Cardiac muscle cell (in vitro differentiated cells and primary cell): Measurements from ENCODE around the gene FAM120B. TPM values are rescaled to one million over a fixed set of nuclear protein-coding genes. Genes with fewer than 3 reads are reported as not detected.

Experiments used
- DNase-seq, 2 donors: peaks; one replicate each; pipeline versions ENCODE4 v3.0.0 to v3.0.0-alpha.2; 2010 to 2017; ENCODE audit warnings: low read depth in 1 of 2, low spot score in 1 of 2
- H3K27ac ChIP-seq: fragments of 200-600 bp; sonication (generic); 2 replicates; pipeline ENCODE4 v1.5.1; 2016
- H3K27me3 ChIP-seq: fragments of 200-600 bp; sonication (generic); 2 replicates; pipeline ENCODE4 v1.6.0; 2016; ENCODE audit warnings: control low read depth
- H3K36me3 ChIP-seq: fragments of 200-600 bp; sonication (generic); 2 replicates; pipeline ENCODE4 v1.5.1; 2016; ENCODE audit warnings: control low read depth
- H3K4me1 ChIP-seq: fragments of 200-600 bp; sonication (generic); 2 replicates; pipeline ENCODE4 v1.8.1; 2017; ENCODE audit warnings: low read depth, mild to moderate bottlenecking, mixed run types
- H3K4me3 ChIP-seq: fragments of 200-600 bp; sonication (generic); 2 replicates; pipeline ENCODE4 v1.5.1; 2016; ENCODE audit warnings: mild to moderate bottlenecking
- H3K9me3 ChIP-seq: fragments of 200-600 bp; sonication (generic); 2 replicates; pipeline ENCODE4 v1.5.1; 2017; ENCODE audit warnings: low read depth, mild to moderate bottlenecking, control low read depth
- polyA plus RNA-seq: library from polyadenylated mRNA; unstranded; fragments of >200 nt; fragmentation: Nextera tagmentation; extraction: Ambion mirVana; gene quantifications from 2 replicates; pipeline ENCODE4 v1.2.1, GENCODE V29; 2016
- total RNA-seq: library from RNA; depleted of rRNA; stranded (reverse); fragments of >200 nt; gene quantifications from 2 replicates; pipeline ENCODE4 v1.2.3, GENCODE V29; 2016
- TF ChIP-seq, protein P1 (sequence below): IDR thresholded peaks from 2 replicates; pipeline ENCODE4 v1.5.1; 2012; ENCODE audit warnings: low read depth, mild to moderate bottlenecking, low read length

Gene FAM120B
- total and polyA plus RNA-seq, 2 experiments from 2014 or later, result 13.2 to 24.9 TPM

DNA sequence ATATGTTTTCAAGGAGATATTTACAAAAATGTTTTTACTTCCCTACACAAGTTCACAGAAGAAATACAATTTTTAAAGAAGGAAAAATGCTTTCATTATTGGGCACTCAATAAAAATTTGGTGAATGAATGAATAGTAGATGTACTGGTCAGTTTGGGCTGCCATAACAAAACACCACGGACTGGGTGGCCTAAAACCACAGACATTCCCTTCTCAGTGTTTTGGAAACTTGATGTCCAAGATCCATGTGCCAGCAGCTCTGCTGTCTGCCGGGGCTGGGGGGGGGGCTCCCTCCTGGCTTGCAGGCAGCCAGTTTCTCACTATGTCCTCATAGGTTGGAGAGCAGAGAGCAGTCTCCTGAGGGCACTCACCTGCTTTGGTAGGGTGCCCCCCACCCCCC lies 62.0 kb downstream of the FAM120B start:
- Histone ChIP-seq H3K27ac (no peak overlapping the region), H3K4me1 (no peaks in the 10 kb centered on the region), H3K9me3 (no peaks in the 10 kb centered on the region), H3K4me3 (no peak overlapping the region), H3K36me3 (no peaks in the 10 kb centered on the region), H3K27me3 (no peaks in the 10 kb centered on the region)
- no peak for DNase-seq
- TF ChIP-seq, protein P1, sequence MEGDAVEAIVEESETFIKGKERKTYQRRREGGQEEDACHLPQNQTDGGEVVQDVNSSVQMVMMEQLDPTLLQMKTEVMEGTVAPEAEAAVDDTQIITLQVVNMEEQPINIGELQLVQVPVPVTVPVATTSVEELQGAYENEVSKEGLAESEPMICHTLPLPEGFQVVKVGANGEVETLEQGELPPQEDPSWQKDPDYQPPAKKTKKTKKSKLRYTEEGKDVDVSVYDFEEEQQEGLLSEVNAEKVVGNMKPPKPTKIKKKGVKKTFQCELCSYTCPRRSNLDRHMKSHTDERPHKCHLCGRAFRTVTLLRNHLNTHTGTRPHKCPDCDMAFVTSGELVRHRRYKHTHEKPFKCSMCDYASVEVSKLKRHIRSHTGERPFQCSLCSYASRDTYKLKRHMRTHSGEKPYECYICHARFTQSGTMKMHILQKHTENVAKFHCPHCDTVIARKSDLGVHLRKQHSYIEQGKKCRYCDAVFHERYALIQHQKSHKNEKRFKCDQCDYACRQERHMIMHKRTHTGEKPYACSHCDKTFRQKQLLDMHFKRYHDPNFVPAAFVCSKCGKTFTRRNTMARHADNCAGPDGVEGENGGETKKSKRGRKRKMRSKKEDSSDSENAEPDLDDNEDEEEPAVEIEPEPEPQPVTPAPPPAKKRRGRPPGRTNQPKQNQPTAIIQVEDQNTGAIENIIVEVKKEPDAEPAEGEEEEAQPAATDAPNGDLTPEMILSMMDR, result no peak

DNA sequence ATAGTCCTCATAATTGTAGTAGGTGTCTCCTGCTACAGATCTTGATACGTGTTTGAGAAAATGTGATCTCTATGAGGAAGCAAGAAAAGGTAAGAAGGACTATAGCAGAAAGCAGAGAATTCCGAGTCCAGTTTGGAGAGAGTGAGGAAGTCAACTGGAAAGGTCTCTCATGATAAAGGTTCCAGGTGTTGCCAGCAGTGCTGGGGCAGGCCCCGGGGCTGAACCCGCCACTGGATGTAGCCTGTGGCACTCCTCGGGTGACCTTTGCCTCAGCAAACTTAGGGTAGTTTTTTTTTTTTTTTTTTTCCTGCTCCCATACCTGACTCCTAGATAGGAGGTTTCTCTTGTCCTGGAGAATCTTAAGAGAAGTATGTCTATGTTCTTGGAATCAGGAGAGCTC lies 62.8 kb downstream of the FAM120B start:
- Histone ChIP-seq H3K4me1 (no peaks in the 10 kb centered on the region), H3K27me3 (no peaks in the 10 kb centered on the region), H3K27ac (no peak overlapping the region), H3K36me3 (no peaks in the 10 kb centered on the region), H3K4me3 (no peak overlapping the region), H3K9me3 (no peaks in the 10 kb centered on the region)
- no peak for DNase-seq
- TF ChIP-seq, protein P1, result no peak

DNA sequence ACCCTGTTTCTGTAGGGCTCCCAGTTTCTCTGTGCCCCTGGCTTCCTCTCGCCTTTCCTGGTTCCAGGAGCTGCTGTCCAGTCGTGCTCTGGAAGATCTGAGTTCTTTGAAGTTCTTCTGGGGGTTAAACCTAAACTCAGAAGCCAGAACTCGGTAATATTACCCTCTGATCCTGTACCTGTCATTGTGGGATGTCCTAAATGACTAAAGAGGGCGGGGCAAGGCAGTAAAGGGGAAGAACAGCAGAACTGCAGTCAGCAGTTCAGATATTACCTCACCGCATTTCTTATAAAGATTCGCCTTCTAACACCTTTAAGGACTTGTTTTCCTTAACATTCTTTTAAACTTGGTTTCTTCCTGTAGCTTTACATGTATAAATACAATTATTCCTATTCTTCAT lies 63.9 kb downstream of the FAM120B start:
- H3K4me3 ChIP-seq, result no peak overlapping the region
- no peaks in the 10 kb centered on the region for H3K27me3 ChIP-seq
- no peaks in the 10 kb centered on the region for H3K4me1 ChIP-seq
- no peak for DNase-seq
- TF ChIP-seq, protein P1, result no peak
- H3K36me3 ChIP-seq, result no peaks in the 10 kb centered on the region
- no peaks in the 10 kb centered on the region for H3K9me3 ChIP-seq
- H3K27ac ChIP-seq, result no peak overlapping the region

DNA sequence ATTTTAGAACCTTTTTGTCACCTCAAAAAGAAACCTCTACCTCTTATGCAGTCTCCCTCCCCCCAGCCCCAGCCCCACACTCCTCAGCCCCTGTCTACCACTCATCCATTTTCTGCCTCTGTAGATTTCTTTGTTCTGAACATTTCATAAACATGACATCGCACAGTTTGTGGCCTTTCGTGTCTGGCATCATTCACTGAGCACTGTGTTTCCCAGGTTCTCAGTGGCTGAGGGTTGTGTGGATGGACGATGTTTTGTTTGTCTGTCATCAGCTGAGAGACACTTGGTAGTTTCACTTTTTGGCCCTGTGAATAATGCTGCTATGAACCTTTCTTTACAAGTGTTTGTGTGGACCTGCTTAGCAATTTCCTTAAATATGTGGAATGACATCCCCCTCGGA lies 64.5 kb downstream of the FAM120B start:
- TF ChIP-seq, protein P1, result no peak
- Histone ChIP-seq H3K4me3 (no peak overlapping the region), H3K9me3 (no peaks in the 10 kb centered on the region), H3K4me1 (no peaks in the 10 kb centered on the region), H3K36me3 (no peaks in the 10 kb centered on the region), H3K27me3 (no peaks in the 10 kb centered on the region), H3K27ac (no peak overlapping the region)
- no peak for DNase-seq

DNA sequence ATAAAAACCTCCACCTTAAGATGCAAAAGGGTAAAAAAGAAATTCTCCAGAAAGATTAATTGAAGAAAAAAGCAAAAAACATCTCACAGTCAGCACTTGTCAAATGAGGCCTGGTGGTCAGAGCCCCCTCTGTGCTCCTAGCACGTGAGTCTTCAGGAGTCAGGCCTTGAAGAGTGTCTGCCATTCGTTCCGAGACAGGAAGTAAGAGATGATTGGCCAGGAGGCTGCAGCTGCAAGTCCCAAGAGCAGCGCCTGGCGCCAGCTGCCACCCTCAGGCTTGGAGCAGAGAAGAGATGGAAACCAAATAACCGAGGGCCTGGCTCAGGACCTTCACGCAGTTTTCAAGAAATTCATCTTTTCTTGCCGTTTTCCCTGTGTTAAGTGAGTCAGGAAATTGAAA lies 65.0 kb downstream of the FAM120B start:
- DNase-seq, result peak; percentile 21 to 40
- no peak overlapping the region for H3K27ac ChIP-seq
- H3K4me1 ChIP-seq, result no peaks in the 10 kb centered on the region
- TF ChIP-seq, protein P1, result no peak
- H3K4me3 ChIP-seq, result no peak overlapping the region
- no peaks in the 10 kb centered on the region for H3K9me3 ChIP-seq
- no peaks in the 10 kb centered on the region for H3K36me3 ChIP-seq
- no peaks in the 10 kb centered on the region for H3K27me3 ChIP-seq
